Ovary (tissue), 3 donors: ENCODE data around the gene PAAF1.

Experiments used
- CTCF ChIP-seq, 3 donors: fragments of 450-650 bp in 2 of 3; fragments of 200-600 bp in 1 of 3; IDR thresholded peaks; one replicate each; pipeline versions ENCODE4 v1.5.1 to v1.8.0; 2016 to 2022; ENCODE audit warnings: antibody characterized with exemption in 3 of 3, mild to moderate bottlenecking in 1 of 3
- POLR2A ChIP-seq: fragments of 450-650 bp; IDR thresholded peaks from one replicate; pipeline ENCODE4 v1.6.1; 2017; ENCODE audit warnings: antibody characterized with exemption, mild to moderate bottlenecking, moderate library complexity
- donor health status: DM: no; HTN: no; CAD: no.

DNA sequence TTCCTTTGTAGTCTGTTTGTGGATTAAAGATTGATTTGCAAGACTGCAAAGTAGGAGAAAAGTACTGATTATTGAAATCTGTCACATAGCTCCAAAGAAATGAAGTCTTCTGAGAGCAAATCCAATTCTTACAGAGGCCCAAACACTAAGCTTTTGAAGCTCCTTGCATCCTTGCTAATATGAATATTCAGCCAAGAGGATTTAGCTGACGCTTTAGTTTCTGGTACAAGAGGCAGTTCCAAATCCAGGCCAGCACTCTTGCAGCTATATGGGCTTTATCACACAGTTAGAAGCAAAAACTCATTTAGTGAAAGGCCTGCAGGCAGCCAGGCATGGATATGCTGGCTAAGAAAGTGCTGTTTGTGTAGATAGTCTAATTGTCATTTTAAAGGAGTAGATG, 12.7 kb downstream of the PAAF1 start:
- TF ChIP-seq CTCF (IDR thresholded peaks at IDR 0.05) (no peak), POLR2A (no peak)
